ENCODE measurements around the gene ATG16L2. TPM values are rescaled to one million over a fixed set of nuclear protein-coding genes. Genes with fewer than 3 reads are reported as not detected.
"Not testable (repeated sequence)": the region's sequence is repeated elsewhere in the genome, so short reads cannot be mapped to it uniquely, and the experiment has no call there.

ATG16L2 gene
- total and polyA plus RNA-seq, 3 donors from 2014 or later, result 16.2 to 39.5 (median 33.8) TPM

DNA sequence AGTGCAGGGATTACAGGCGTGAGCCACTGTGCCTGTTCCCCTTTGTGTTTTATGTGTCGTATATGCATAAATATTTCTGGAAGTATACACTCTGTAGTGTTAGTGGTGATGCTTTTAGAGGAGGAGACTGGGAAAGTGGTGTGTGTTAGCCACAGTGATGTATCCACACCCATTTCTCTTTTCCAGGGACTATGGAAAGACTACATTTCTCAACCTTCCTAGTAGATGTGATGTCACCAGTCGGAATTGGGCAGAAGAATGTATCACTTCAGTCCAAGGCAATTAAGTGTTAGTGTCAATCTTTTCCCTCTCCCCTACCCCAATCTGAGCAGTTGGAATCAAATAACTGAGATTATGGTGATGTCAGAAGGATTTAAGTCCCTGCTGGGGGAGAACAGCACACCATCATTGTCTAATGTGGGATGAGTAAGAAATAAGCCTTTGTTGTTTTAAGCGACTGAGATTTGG lies 5.8 kb upstream of the ATG16L2 start:
- Histone ChIP-seq H3K9me3 (no peaks in the 10 kb centered on the region), H3K4me1 (peaks cover 4% of the 10 kb centered on the region), H3K27ac (no peak overlapping the region), H3K4me3 (no peak overlapping the region), H3K36me3 (ENCODE audit: low read depth, missing control alignments) (no peaks in the 10 kb centered on the region), H3K27me3 (no peaks in the 10 kb centered on the region)
- WGBS, 2 donors, result 83 to 89% methylated on average over 4 of the region's 4 CpGs
- no peak for DNase-seq
- intact Hi-C loops (cut with DNase I; ENCODE audit: low total_unique reads), result no loop called here
- TF ChIP-seq POLR2A (IDR thresholded peaks at IDR 0.05), result no peak
- TF ChIP-seq, protein P1, sequence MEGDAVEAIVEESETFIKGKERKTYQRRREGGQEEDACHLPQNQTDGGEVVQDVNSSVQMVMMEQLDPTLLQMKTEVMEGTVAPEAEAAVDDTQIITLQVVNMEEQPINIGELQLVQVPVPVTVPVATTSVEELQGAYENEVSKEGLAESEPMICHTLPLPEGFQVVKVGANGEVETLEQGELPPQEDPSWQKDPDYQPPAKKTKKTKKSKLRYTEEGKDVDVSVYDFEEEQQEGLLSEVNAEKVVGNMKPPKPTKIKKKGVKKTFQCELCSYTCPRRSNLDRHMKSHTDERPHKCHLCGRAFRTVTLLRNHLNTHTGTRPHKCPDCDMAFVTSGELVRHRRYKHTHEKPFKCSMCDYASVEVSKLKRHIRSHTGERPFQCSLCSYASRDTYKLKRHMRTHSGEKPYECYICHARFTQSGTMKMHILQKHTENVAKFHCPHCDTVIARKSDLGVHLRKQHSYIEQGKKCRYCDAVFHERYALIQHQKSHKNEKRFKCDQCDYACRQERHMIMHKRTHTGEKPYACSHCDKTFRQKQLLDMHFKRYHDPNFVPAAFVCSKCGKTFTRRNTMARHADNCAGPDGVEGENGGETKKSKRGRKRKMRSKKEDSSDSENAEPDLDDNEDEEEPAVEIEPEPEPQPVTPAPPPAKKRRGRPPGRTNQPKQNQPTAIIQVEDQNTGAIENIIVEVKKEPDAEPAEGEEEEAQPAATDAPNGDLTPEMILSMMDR (IDR thresholded peaks at IDR 0.05), result no peak

DNA sequence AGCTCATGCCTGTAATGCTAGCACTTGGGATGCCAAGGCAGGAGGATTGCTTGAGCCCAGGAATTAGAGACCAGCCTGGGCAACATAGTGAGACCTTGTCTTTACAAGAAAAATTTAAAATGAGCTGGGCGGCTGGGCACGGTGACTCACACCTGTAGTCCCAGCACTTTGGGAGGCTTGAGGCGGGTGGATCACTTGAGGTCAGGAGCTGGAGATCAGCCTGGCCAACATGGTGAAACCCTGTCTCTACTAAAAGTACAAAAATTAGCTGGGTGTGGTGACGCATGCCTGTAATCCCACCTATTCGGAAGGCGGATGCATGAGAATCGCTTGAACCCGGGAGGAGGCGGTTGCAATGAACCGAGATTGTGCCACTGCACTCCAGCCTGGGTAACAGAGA lies 2.5 kb upstream of the ATG16L2 start:
- peaks cover 19% of the 10 kb centered on the region for H3K4me1 ChIP-seq
- 94% methylated on average over 10 of the region's 10 CpGs for WGBS, 2 donors
- H3K36me3 ChIP-seq (ENCODE audit: low read depth, missing control alignments); H3K9me3 ChIP-seq; intact Hi-C loops (cut with DNase I; ENCODE audit: low total_unique reads); H3K4me3 ChIP-seq; H3K27me3 ChIP-seq; H3K27ac ChIP-seq; DNase-seq: not testable (repeated sequence)

DNA sequence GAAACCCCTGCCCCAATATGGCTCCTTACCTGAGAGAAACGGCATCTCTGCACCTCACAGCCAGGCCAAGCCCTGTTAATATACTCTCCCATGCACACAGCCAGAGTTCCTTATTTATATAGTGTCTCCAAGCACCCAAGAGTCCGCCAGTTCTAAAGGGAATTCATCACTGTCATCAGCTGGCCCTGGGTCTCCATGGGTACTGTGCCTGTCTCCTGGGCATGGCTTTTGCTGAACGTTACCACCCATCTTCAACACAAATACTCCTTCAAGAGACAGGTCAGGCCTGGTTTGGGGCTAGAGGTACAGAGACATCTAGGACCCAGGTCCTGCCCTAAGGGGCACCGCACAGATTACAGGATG lies 1.6 kb upstream of the ATG16L2 start:
- no peak for DNase-seq
- Histone ChIP-seq H3K27ac (no peak overlapping the region), H3K27me3 (no peaks in the 10 kb centered on the region), H3K4me3 (no peak overlapping the region), H3K9me3 (no peaks in the 10 kb centered on the region), H3K36me3 (ENCODE audit: low read depth, missing control alignments) (no peaks in the 10 kb centered on the region), H3K4me1 (peaks cover 21% of the 10 kb centered on the region)
- intact Hi-C loops (cut with DNase I; ENCODE audit: low total_unique reads), result no loop called here
- TF ChIP-seq POLR2A (IDR thresholded peaks at IDR 0.05), result no peak
- TF ChIP-seq, protein P1 (IDR thresholded peaks at IDR 0.05), result no peak
- 42 to 50% methylated on average over 3 to 4 of the region's 4 CpGs for WGBS, 2 donors

DNA sequence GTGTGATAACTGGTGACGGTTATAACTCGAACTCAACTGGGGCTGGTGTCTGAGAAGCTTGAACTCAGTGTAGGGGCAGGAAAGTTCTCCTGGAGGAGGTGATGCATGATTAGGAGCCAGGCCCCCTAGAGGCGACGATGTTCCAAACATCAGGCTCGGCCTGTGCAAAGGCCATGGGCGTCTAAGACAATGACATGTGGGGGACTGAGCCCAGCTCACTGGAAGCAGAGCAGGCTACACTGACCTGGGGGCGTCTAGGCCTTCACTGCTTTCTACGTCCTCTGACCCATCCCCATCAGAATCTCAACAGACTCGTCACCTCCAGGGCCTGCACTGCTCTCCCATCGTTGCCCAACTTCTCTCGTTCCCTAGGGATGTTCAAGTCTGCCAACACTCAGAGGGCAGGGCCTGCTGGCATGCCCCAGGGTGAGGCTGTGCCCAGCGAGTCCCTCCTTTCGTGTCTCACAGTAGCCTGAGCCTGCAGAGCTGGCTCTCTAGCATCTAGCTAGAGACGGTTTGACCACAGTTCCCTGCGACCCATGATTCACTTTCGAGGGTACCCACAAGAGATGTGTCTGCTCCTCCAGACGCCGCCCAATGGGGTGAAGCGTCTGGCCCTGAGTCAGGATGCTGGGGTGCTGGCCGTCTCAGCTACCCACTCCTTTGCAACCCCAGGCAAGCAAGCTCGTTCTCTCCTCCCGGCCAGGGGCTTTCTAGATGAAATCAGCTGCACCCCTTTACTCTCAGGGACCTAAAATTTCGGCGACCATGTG lies 1.1 kb upstream of the ATG16L2 start:
- H3K4me3 ChIP-seq, result peak overlapping the region; percentile 80 to 95
- no peaks in the 10 kb centered on the region for H3K9me3 ChIP-seq
- no peak for TF ChIP-seq POLR2A (IDR thresholded peaks at IDR 0.05)
- TF ChIP-seq, protein P1 (IDR thresholded peaks at IDR 0.05), result peak; percentile 19 to 44 (median 38)
- H3K36me3 ChIP-seq (ENCODE audit: low read depth, missing control alignments), result no peaks in the 10 kb centered on the region
- intact Hi-C loops (cut with DNase I; ENCODE audit: low total_unique reads), result no loop called here
- DNase-seq, result no peak
- H3K27ac ChIP-seq, result peak overlapping the region; percentile 95 to 97
- WGBS, 2 donors, result 2 to 9% methylated on average over 16 to 24 of the region's 24 CpGs
- no peaks in the 10 kb centered on the region for H3K27me3 ChIP-seq
- peaks cover 21% of the 10 kb centered on the region for H3K4me1 ChIP-seq

DNA sequence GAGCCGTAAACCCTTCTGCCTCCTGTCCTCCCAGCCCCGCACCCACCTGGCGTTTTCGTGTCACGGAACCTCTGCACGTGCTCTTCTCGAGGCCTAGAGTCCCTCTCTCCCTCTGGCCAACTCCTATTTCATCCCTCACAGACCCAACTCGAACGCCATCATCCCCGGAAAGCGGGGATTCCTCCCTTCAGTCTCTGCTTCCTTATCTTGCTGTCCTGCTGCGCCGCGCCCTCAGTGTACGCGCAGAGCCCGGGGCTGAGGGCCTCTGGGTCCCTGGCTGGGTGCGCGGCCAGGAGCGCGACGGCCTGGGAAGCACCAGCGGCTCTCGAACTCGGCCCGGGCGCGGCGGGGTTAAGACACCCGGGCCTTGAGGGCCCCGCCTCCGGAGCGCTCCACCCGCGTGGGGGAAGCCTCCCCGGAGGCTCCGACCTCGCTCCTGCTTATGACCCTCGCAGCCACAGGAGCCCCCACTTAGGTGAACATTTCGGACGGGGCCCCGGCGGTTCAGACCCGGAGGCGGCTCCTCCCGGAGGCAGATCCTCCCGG lies 398 bp upstream of the ATG16L2 start:
- TF ChIP-seq POLR2A (IDR thresholded peaks at IDR 0.05), result no peak
- TF ChIP-seq, protein P1 (IDR thresholded peaks at IDR 0.05), result no peak
- H3K4me1 ChIP-seq, result peaks cover 21% of the 10 kb centered on the region
- no peaks in the 10 kb centered on the region for H3K36me3 ChIP-seq (ENCODE audit: low read depth, missing control alignments)
- H3K4me3 ChIP-seq, result peak overlapping the region; percentile 80 to 95
- intact Hi-C loops (cut with DNase I; ENCODE audit: low total_unique reads), result no loop called here
- H3K27me3 ChIP-seq, result no peaks in the 10 kb centered on the region
- H3K9me3 ChIP-seq, result no peaks in the 10 kb centered on the region
- DNase-seq, result peak; percentile 84
- WGBS, 2 donors, result 0 to 1% methylated on average over 12 to 46 of the region's 47 CpGs
- peak overlapping the region; percentile 95 to 97 for H3K27ac ChIP-seq
